Activated T-cell treated with anti-CD3 and anti-CD28 coated beads for 24 hours (primary cell): ENCODE data around the gene POU2AF2.
"Not testable (repeated sequence)": the region's sequence is repeated elsewhere in the genome, so short reads cannot be mapped to it uniquely, and the experiment has no call there.

Experiments used
- DNase-seq: peaks from one replicate; pipeline ENCODE4 v3.0.0-alpha.2; 2020; ENCODE audit warnings: low read depth

Gene POU2AF2

DNA sequence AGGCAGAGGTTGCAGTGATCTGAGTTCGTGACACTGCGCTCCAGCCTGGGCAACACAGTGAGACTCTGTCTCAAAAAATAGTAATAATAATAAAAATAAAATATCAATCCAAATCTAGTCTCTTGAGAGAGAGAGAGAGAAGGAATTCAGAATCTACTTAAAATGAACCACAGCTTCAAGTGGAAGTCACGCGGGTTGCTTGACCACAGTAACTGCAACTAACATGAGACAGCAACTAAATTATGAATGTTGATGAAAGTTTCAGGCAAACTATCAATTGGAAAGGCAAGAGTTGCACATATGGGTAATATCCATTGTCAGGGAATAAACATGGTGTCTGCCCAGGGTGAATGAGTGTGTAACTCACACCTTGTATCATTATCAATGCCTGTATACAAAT is 12.5 kb downstream of the POU2AF2 start:
- DNase-seq = no peak

DNA sequence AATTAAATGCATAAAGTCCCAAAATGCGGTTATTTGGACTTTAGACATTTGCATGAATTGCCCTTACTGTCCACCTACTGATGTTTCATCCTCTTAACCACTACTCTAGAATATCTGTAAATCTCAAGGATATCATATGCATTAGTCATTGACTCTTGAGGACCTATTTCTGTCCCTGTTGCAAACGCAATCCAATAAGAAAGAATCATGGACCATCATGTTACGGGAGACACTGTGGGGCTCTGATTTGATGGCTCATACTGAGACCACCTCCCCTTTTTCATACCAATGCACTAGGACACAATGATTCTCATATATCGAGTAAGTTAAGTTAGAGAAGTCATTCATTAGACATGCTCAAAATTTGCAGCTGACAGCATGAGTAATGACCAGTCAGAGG is 14.4 kb downstream of the POU2AF2 start:
- DNase-seq = no peak

DNA sequence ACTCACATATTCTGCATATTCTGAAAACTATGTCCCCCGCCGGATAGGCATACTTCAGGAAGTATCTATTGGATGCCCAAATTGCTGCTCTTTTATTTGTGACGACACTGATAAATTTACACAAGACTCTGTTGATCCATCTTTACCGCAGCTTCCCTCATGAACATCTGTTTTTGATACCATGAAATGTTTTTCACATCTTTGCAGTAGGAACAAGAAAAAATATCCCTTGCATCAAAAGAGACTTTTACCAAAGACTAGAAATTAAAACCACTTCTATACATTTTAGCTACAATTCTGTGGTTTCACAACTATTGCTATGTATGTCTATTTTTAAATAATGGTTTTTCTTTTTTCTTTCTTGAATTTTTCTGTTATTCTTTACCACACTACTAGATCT is 15.3 kb downstream of the POU2AF2 start:
- no peak for DNase-seq

DNA sequence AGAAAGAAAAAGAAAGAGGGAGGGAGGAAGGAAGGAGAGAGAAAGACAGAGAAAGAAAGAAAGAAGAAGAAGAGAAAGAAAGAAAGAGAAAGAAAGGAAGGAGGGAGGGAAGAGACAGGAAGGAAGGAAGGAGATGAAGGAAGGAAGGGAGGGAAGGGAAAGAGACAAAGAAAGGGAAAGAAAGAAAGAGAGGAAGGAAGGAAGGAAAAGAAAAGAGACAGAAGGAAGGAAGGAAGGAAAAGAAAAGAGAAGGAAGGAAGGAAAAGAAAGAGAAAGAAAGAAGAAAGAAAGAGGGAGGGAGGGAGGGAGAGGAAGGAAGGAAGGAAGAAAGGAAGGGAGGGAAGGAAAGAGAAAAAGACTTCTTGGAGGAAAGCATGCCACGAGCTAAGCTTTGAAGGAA is 19.1 kb downstream of the POU2AF2 start:
- no peak for DNase-seq

DNA sequence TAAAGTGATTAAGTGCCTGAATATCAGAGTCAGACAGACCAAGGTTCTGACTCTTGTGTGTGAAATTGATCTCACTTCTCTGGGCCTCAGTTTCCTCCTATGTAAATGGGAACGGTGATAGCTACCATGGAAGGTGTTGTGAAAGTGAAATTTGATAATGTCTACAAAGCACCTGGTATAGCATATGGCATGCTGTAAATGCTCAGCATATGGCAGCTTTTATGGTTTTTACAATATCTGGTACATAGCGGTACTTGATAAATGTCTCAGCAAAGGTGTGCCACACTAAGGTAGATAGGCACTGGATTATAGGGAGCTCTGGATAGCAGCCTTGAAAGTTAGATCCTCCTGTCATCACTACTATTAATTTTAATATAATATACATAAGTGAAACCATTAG is 19.9 kb downstream of the POU2AF2 start:
- DNase-seq = no peak

DNA sequence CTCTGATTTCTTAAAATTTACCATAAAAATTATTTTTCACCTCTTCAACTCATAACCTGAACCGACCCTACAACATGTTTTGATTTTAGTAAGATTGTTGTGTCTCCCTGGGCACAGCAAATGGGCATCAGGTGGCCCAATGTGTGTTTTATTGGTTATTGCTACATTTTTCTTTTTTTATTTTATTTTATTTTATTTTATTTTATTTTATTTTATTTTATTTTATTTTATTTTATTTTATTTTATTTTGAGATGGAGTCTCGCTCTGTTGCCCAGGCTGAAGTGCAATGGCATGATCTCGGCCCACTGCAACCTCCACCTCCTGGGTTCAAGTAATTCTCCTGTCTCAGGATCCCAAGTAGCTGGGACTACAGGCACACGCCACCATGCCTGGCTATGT is 22.8 kb downstream of the POU2AF2 start:
- not testable (repeated sequence) for DNase-seq

DNA sequence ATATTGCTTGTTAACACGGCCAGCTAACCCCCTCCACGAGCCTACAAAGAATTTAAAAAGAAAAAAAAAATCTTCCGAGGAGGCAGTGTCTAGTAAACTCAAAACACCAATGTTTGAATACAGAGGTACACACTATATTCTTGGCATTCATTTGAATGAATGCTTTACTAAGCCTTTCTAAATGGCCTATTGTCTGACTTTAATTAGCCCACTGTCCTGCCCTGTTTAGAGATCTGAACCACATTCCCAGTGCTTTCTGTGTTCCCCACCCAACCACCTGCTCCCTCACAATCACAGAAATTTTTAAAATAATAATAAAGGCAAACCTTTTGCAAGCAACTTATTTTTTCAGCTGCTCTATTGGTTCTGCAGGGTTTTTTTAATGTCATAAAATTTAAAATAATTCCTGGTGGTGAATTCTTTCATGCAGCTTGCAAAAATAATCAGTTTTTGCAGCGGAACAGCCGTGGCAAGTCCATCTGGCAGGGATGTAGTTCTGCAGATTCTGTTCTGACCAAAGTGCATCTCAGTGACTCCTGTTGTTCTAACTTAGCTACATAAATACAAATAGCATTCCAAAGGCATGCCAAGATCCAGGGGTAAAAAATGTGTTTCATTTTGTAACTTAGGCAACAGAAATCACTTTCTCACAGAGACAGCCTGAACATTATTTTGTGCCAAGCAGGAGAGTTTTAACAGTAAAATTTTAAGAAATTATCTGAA is 23.8 kb downstream of the POU2AF2 start:
- DNase-seq = no peak

DNA sequence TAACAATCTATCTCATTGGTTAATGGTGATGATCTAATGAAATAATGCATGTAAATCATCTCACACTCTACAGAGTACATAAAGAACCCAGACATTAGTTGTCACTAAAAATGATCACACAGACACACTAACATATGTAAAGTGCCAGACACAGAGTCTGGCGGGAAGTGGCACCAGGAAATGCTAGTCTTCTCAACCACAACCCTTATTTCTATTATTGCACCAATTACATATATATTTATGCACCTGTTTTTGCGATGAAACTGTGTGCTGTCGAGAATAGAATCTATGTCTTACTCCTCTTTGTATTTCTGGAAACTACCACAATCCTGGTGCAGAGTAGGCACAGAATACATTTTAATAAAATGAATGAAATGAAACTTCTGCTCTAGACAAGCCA is 26.9 kb downstream of the POU2AF2 start:
- no peak for DNase-seq

DNA sequence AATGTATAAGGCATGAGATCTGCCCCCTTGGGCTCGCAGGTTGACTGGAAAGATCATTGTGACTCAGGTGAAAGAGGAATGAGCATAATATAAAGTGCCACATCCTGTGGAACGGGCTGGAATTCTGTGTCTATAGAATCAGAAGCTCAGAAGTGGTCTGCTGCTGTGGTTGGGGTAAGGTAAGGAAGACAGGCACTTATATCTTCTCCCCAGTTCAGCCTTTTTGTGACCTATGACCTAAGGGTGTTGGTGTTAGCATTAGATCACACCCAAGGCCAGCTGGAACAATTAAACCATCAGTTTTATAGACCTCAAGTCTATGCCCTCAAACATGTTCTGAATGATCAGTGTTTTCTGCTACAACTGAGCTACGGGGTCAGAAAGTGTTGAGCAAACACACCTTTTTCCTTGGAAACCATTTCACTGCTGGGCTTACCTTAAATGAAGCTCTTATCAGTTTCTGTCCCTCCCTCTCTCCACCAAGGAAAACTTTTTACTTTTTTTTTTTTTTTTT is 37.1 kb downstream of the POU2AF2 start:
- DNase-seq = no peak

DNA sequence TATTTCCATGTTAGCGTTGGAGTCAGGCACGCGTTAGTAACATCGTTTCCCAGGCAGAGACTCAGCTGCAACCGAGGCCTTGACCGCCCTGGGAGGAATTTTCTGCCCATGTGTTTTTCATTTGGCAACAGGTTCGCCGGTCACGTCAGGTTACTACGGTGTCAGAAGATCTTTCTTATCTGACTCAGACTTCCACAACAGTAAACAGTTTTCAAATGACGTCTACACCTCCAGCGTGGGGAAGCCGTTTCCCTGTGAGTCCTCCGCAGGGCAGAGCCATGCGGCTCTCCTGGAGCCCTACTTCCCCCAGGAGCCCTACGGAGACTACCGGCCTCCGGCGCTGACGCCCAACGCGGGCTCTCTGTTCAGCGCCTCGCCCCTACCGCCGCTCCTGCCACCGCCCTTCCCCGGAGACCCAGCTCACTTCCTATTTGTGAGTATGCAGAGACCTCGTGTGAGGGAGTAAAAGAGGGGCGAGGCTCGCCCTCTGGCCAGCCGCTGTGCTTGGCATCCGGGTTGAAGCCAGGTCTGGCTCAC is 38.5 kb downstream of the POU2AF2 start:
- no peak for DNase-seq

DNA sequence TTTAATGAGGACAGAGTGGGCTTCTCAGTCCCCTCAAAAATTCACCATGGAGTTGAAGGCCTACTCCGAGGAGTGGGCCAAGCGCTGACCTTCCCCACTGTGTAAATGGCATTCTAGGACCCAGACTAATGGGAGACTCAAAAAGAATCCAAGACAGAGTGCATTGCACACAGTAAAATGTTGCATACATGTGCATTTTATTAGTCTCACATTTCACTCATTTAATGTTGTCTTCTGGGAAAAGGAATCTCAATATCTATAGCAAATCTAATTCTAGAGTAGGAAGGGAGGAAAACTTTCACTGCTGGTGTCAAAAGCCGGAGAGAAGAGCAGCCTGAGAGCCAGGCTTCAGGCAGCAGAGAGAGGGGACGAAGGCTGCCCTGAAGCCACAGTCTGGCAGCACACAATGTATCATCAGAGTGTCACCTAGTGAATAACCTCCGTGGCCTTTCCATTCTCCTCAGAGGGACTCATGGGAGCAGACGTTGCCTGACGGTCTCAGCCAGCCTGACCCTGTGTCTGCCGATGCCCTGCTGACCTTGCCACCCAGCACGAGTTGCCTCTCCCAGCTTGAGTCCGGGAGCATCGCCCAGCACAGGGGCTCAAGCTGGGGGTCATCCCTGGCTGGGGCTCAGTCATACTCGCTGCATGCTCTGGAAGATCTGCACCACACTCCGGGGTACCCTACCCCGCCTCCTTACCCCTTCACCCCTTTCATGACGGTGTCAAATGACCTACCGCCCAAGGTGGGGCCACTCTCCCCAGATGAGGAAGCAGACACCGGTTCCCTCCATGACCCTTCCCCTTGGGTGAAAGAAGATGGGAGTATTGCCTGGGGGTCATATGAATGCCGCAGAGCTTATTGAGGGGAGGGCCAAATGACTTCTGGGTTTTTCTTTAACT is 39.9 kb downstream of the POU2AF2 start:
- no peak for DNase-seq

DNA sequence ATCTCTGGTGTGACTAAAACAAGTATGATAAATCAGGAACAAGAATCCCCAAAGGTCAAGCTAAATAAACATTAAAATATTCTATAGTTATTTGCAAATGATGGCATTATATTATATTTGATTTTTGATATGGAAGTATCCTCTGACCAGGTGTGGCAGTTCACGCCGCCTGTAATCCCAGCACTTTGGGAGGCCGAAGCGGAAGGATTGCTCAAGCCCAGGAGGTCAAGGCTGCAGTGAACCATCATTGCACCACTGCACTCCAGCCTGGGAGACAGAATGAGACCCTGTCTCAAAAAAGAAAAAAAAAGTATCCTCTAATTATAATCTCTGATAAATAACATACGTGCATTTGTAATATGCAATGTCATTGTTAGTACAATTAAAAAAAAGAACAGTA is 46.2 kb downstream of the POU2AF2 start:
- no peak for DNase-seq

DNA sequence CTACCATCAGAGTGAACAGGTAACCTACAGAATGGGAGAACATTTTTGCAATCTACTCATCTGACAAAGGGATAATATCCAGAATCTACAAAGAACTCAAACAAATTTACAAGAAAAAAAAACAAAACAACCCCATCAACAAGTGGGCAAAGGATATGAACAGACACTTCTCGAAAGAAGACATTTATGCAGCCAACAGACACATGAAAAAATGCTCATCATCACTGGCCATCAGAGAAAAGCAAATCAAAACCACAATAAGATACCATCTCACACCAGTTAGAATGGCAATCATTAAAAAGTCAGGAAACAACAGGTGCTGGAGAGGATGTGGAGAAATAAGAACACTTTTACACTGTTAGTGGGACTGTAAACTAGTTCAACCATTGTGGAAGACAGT is 46.9 kb downstream of the POU2AF2 start:
- DNase-seq = not testable (repeated sequence)

DNA sequence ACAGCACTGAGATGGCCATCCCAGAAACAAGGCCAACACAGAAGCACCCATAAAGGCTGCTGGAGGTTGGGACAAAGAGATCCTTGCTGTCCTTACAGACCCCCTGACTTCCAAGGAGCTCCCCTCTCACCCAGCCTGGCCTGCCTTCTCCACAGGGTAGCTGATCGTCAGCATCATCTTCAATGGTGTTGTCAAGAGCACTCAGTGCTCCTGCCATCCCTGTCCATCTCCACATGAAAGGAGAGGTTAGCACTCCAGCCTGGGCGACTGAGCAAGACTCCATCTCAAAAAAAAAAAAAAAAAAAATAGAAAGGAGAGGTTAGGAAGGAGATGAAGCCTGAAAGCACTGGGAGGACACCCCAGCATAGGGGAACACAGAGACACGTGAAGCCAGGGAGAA is 50.7 kb downstream of the POU2AF2 start:
- no peak for DNase-seq

DNA sequence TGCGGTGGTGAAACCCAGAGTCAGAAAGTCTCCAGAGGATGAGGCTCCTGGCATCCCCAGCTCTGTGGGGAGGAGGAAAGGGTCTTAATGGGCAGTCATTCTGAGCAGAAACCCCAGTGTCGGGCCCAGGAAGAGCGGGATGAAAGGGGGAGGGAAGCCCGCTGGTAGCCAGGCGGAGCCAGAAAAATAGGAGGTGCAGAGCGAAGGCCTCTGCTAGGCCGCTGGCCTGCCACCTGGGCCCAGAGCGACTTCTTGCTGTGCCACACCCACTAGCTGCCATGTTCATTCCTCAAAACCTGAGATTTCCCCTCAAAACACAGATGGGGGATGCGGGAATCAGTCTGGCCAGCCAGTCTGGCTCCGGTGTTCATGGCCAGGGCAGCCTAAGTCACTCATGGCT is 52.2 kb downstream of the POU2AF2 start:
- no peak for DNase-seq

DNA sequence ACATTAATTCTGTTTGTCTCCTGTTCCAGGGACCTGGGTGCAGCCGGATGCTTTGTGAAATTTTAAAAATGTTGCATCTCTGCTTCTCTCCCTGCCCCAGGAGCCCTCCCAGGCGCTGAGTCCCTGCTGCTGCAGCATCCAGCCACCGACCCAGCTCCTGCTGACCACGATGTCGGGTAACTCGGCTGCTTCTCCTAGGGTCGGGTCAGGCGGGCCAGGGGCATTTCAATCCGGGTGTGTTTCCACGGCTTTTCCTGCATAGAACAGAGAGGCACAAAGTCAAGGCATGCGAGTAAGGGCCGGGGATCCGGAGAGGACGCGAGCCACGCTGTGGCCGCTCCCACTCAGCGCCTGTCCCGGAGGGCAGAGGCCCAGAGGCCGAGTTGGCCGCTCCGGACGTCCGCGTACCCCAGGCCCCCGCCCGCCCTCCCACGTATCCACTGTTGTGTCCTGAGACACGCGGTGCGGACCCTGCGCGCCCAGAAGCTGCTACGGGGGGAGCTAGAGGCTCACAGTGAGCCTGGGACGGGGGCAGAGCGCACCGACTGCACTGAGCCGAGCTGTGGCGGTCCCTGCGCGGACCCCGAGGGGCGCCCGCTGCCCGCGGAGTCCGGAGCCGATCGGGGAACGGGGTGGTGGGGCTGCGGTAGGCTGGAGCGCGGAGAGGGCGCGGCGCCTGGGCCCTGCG is 53.0 kb downstream of the POU2AF2 start, which contains the start of gene POU2AF3:
TSS of gene POU2AF3 (plus strand) at position 134 of the 688 bp plus-strand sequence. CDS start at position 170, 36 bp downstream.
- DNase-seq = no peak

DNA sequence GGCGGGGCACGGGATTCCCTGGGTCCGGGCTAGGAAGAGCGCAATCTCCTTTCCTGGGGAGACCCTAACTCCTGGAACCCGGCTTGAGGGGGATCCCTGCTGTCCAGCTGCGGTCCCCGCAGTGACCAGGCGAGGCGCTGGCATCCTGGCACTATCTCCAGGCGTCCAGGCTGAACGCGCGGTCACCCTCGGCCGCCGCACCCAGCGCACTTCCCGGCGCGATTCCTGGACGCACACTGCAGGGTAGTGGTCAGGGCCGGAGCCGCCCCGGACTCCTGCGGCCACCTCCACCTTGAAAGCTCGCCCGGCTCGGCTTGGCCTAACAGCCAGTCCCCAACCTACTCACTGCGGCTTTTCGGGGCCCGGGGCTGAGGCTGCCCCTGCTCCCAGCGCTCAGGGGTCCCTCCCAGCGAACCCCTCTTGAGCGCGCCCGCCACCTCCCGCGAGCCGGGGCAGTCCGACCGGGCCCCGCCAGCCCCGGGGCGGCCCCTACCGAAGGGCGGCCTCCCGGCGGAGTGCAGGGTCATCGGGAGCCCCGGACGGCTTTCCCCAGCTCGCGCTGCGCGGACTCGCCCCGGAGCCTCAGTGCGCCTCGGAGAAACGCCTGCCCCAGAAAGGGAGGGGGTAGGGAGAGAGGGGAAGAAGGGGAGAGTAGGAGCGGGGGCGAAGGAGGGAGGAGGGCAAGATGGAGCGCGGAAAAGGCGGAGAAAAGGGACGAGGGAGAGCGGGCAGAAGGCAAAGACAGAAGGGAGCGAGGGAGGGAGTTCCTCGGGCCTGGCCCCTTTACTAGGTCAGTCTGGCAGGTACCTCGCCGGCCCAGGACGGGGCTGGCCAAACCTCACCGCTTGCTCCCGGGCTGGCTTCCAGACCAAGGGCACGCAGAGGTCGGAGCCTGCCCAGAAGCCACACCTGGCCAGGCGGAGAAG is 53.8 kb downstream of the POU2AF2 start:
- DNase-seq = no peak

DNA sequence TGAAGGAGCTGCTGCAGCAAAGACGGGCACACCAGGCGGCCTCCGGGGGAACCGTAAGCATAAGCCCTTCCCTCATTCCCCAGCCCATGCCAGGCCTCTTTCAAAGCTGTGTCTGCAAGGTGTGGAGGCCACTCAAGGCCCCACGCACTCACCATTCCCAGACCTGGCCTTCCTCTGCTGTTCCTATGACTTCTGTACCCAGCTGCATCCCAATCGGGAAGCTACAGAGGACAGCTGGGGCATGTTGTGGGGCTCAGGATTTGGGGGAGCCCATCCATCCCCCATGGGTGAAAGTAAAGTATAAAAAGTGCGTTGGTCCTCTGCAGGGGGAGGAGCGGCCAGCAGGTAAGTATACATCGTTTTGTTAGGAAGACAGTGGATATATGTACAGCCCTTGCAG is 55.0 kb downstream of the POU2AF2 start:
- DNase-seq = no peak

DNA sequence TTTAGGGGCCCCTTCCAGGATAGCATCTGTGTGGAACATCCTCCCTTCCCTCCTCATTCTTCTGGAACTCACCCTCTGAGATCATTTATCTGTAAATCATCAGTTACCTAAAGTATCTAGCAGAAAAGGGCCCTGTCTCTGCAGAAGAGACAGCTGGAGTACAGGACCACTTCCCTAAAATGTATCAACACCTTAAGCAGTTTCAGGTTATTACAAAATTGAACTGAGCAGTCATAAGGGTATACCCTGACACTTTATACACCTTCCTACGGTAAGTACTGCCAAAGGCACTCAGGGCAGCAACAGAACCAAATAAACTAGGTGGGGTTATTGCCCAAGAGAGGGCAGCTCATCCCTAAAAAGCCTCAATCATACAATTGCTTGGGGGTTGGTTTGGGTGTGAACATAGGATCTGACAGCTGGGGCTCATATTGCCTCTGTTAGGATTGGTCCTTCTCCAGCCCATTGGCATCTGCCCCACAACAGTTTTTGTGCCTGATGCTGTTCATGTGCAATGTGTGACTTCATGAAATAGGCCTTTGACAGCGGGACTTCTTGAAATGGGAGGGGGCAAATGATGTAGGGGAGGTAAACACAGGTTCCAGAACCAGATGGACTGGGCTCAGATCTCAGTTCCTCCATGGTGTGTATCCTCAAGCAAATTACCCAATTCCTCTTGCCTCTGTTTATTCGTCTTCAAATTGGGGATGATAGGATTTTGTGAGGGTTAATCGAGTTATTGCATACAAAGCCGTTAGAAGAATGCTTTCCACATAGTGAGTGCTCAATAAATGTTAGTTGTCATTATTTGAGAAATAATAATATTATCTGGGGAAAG is 55.7 kb downstream of the POU2AF2 start:
- DNase-seq = no peak

DNA sequence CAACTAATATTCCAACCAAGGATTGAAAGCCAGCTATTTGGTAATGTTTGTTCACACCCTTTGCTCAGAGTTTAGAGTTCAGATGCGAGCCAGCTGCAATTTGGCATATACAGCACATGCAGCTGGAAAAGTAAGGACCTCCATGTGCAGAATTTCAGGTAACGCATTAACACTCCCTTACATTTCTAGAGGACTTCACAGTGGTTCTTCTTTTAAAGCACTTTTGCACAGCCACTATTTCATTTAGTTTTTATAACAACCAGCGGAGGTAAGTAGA is 56.3 kb downstream of the POU2AF2 start:
- no peak for DNase-seq
